BLaER1 (cell line): Measurements from ENCODE around the gene ERAP2.
A peak's percentile ranks its signal among the peaks of the same experiment; 100 is the strongest.
"Not testable (repeated sequence)": the region's sequence is repeated elsewhere in the genome, so short reads cannot be mapped to it uniquely, and the experiment has no call there.

ENCODE experiments used
- H3K27ac ChIP-seq: shearing (Covaris generic); formaldehyde crosslinking; 2 replicates; pipeline ENCODE4 v1.8.1; 2022
- H3K27me3 ChIP-seq: shearing (Covaris generic); formaldehyde crosslinking; 2 replicates; pipeline ENCODE4 v1.8.1; 2022
- H3K36me3 ChIP-seq: shearing (Covaris generic); formaldehyde crosslinking; 2 replicates; pipeline ENCODE4 v1.8.1; 2022
- H3K4me1 ChIP-seq: shearing (Covaris generic); formaldehyde crosslinking; 2 replicates; pipeline ENCODE4 v1.8.1; 2022
- H3K4me2 ChIP-seq: shearing (Covaris generic); formaldehyde crosslinking; 2 replicates; pipeline ENCODE4 v1.8.1; 2022
- H3K4me3 ChIP-seq: shearing (Covaris generic); formaldehyde crosslinking; 2 replicates; pipeline ENCODE4 v1.8.1; 2022
- H3K9ac ChIP-seq: shearing (Covaris generic); formaldehyde crosslinking; 2 replicates; pipeline ENCODE4 v1.8.1; 2022
- H3K9me3 ChIP-seq: shearing (Covaris generic); formaldehyde crosslinking; 2 replicates; pipeline ENCODE4 v1.8.1; 2022
- H4K20me1 ChIP-seq: shearing (Covaris generic); formaldehyde crosslinking; 2 replicates; pipeline ENCODE4 v1.8.1; 2022
- Cebpa-rat ChIP-seq: shearing (Covaris generic); IDR thresholded peaks from 2 replicates; pipeline ENCODE4 v1.8.1; 2022

ERAP2 gene, protein sequence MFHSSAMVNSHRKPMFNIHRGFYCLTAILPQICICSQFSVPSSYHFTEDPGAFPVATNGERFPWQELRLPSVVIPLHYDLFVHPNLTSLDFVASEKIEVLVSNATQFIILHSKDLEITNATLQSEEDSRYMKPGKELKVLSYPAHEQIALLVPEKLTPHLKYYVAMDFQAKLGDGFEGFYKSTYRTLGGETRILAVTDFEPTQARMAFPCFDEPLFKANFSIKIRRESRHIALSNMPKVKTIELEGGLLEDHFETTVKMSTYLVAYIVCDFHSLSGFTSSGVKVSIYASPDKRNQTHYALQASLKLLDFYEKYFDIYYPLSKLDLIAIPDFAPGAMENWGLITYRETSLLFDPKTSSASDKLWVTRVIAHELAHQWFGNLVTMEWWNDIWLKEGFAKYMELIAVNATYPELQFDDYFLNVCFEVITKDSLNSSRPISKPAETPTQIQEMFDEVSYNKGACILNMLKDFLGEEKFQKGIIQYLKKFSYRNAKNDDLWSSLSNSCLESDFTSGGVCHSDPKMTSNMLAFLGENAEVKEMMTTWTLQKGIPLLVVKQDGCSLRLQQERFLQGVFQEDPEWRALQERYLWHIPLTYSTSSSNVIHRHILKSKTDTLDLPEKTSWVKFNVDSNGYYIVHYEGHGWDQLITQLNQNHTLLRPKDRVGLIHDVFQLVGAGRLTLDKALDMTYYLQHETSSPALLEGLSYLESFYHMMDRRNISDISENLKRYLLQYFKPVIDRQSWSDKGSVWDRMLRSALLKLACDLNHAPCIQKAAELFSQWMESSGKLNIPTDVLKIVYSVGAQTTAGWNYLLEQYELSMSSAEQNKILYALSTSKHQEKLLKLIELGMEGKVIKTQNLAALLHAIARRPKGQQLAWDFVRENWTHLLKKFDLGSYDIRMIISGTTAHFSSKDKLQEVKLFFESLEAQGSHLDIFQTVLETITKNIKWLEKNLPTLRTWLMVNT

DNA sequence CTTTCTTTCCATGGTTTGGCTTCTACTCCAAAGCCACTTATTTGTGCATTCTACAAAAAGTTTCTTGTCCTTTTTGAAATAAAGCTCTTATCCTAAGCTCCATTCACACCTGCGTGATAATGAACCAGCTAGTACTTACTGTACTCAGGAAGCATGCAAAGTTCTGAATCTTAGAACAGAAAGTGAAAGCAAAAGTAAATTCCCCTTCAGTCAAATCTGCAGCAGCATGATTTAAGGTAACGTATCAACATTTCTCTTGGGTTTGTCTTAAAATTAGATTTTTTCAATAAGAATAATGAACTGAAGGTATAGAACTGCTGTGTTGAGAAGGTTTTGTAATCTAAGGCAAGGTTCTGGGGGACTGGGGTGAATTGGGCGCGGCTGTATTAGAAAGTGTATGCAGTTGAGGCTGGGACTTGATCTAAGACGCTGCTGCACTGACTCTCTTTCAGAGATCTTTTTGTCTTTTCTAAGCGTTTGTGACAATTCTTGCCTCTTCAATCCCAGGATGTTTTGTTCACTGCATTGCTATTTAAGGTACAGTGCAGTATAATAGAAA, at the start of gene ERAP2:
Gene ERAP2, plus strand, starts transcription at position 209 of the 559 bp plus-strand sequence. CDS start 3,186 bp downstream, outside the sequence.
- no peaks in the 10 kb centered on the region for H3K27me3 ChIP-seq
- H4K20me1 ChIP-seq: no peaks in the 10 kb centered on the region
- peak within 1 kb of the TSS; percentile 80 for H3K4me2 ChIP-seq
- H3K4me3 ChIP-seq: peak within 1 kb of the TSS; percentile 81
- no peaks in the 10 kb centered on the region for H3K9me3 ChIP-seq
- peaks cover 22% of the 10 kb centered on the region for H3K36me3 ChIP-seq
- H3K4me1 ChIP-seq: peaks cover 33% of the 10 kb centered on the region
- no peak for TF ChIP-seq Cebpa-rat
- H3K9ac ChIP-seq: peak within 1 kb of the TSS; percentile 88
- H3K27ac ChIP-seq: peak within 1 kb of the TSS; percentile 87

DNA sequence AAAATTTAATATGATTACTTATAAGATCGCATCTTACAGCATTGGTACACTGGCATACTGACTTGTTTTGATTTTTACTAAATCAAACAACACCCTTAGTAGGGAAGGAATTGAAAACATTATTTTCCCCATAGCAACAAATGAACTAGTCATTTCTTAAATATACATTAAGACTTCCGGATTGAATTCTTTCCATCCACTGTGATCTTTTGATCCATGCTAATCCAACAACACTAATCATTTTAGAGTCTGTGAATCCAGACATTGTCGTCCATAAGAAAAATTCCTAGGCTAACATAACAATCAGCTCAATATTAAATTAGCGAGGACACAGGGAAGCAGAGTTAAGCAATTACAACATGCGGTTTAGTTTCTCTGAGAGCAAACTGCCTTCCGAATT, 47.0 kb upstream of the ERAP2 start:
- no peaks in the 10 kb centered on the region for H3K36me3 ChIP-seq
- no peak overlapping the region for H3K27ac ChIP-seq
- H3K9ac ChIP-seq: no peak overlapping the region
- no peaks in the 10 kb centered on the region for H3K9me3 ChIP-seq
- H3K27me3 ChIP-seq: no peaks in the 10 kb centered on the region
- TF ChIP-seq Cebpa-rat: no peak
- no peaks in the 10 kb centered on the region for H4K20me1 ChIP-seq
- H3K4me3 ChIP-seq: no peak overlapping the region
- no peaks in the 10 kb centered on the region for H3K4me1 ChIP-seq
- H3K4me2 ChIP-seq: no peak overlapping the region

DNA sequence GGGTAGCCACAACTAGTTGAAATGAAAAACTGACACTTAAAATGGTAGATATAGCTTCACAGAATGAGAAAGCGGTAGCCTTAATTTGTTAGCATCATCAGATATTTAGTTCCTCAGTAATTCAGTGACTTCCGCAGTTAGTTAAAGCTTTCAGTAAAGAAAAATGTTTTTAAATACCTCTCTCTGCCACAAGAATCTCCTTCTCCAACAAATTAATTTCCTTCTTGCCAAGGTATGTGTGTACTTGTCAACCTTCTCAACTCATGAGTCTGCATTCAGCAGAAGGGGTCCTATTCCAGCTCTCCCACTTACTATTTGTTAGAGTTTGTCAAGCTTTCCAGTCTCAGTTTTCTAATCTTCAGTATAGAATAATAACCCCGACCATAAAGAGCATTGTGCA, 42.3 kb upstream of the ERAP2 start:
- Histone ChIP-seq H3K27ac (no peak overlapping the region), H3K36me3 (no peaks in the 10 kb centered on the region), H3K4me2 (no peak overlapping the region), H4K20me1 (no peaks in the 10 kb centered on the region), H3K4me1 (no peaks in the 10 kb centered on the region), H3K9ac (no peak overlapping the region), H3K4me3 (no peak overlapping the region), H3K9me3 (no peaks in the 10 kb centered on the region), H3K27me3 (no peaks in the 10 kb centered on the region)
- TF ChIP-seq Cebpa-rat: no peak

DNA sequence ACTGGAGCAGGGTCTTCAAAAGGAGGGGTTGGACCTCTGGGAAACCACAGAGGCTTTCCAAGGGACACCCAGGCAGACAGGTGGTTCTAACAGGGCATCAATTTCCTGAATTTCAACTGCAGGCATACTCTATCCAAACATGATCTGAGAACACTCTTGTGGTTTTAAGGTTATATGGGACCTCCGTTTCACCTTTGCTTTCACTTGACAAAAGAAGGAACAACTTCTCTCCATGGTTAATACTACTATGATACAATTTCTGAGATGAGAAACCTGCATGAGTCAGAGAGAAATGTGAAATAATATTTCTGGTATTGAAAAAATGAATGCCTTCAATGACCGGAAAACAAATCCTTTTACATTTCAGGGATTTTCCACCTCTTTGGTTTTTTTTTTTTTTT, 40.5 kb upstream of the ERAP2 start:
- H3K4me2 ChIP-seq: no peak overlapping the region

DNA sequence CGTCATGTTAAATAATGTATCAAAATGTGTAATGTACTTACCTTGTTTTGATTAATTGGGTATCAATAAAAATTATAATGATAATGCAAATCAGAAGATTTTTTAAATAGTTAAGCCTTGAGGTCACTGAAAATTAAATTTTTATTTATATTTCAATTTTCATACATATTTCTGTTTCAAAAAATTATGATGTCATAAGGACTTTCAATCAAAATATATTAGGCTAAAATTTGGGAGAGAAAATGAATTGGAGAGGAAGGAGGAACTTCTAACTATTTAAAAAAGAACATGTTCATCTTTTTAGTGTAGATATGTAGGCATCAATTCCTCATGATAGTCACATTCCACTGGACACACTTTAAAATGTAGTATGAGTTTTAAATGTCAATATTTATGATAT, 39.5 kb upstream of the ERAP2 start:
- no peak for TF ChIP-seq Cebpa-rat
- Histone ChIP-seq H4K20me1 (no peaks in the 10 kb centered on the region), H3K4me1 (peaks cover 8% of the 10 kb centered on the region)

More for the DNA sequence above, 40.5 kb upstream of the ERAP2 start:
- Histone ChIP-seq H4K20me1 (no peaks in the 10 kb centered on the region), H3K4me3 (no peak overlapping the region), H3K36me3 (no peaks in the 10 kb centered on the region), H3K27me3 (no peaks in the 10 kb centered on the region), H3K9me3 (no peaks in the 10 kb centered on the region), H3K9ac (no peak overlapping the region), H3K4me1 (peaks cover 2% of the 10 kb centered on the region), H3K27ac (no peak overlapping the region)
- TF ChIP-seq Cebpa-rat: no peak

DNA sequence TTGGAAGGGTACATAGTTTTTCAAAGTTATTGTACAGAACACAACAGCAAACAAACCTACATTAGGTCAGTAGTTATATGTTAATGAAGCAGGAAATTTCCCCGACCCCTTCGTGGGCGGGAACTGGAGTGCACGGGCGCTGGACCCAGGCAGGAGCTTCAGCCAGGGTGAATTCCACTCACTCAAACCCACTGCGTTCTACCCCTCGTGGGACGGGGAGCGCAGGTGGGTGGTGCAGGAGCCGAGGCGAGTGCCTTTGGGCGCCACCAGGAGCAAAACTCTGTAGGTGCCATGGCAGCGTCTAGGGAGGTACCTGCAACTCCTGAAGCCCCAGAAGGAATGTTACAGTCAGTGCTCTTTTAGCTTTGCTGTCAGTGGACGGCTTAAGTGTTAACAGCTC, 39.0 kb upstream of the ERAP2 start:
- no peak overlapping the region for H3K4me3 ChIP-seq
- H3K9ac ChIP-seq: no peak overlapping the region
- H3K4me1 ChIP-seq: peaks cover 8% of the 10 kb centered on the region
- H4K20me1 ChIP-seq: no peaks in the 10 kb centered on the region
- H3K36me3 ChIP-seq: no peaks in the 10 kb centered on the region
- no peaks in the 10 kb centered on the region for H3K27me3 ChIP-seq
- no peak for TF ChIP-seq Cebpa-rat
- H3K9me3 ChIP-seq: no peaks in the 10 kb centered on the region
- no peak overlapping the region for H3K27ac ChIP-seq
- H3K4me2 ChIP-seq: no peak overlapping the region

More for the DNA sequence above, 39.5 kb upstream of the ERAP2 start:
- Histone ChIP-seq H3K4me3 (no peak overlapping the region), H3K36me3 (no peaks in the 10 kb centered on the region), H3K27me3 (no peaks in the 10 kb centered on the region), H3K4me2 (no peak overlapping the region), H3K9me3 (no peaks in the 10 kb centered on the region), H3K27ac (no peak overlapping the region), H3K9ac (no peak overlapping the region)

DNA sequence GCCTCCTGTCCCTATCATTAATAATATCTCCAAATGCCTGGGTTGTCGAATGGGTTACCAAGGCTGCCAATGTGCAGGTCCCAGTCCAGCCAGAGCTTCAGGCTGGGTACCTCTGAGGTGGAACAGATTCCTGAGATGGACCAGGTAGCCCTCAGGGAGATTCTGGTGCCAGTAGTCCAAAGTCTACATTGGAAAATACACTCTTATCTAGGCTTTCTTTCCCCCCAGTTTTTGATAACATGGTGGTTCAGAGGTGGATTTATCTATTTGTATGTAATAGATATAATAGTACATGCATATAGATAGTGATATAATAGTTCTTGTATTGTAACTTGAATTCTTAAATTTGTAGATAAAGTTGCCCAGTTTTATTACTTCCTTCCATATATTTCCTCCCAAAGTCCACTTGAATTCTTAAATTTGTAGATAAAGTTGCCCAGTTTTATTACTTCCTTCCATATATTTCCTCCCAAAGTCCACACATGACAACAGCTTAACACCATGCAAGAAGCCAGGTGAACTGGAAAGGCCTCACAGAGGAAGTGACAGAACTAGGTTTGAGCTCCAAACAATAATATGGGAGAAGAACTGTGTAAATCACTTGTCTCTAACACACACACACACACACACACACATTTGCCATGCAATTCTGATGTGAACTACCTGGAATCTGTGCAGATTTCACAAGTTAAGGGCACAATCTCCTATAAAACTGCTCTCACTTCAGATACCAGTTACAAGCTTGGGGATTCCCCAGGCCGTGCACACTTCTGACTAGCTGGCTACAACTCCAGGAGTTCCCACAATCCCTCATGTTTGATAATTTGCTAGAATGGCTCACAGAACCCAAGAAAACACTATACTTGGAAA, 37.9 kb upstream of the ERAP2 start:
- peaks cover 12% of the 10 kb centered on the region for H3K4me1 ChIP-seq
- H3K27me3 ChIP-seq: no peaks in the 10 kb centered on the region
- H3K9ac ChIP-seq: no peak overlapping the region
- no peaks in the 10 kb centered on the region for H4K20me1 ChIP-seq
- no peak overlapping the region for H3K27ac ChIP-seq
- no peaks in the 10 kb centered on the region for H3K36me3 ChIP-seq
- no peaks in the 10 kb centered on the region for H3K9me3 ChIP-seq
- H3K4me2 ChIP-seq: no peak overlapping the region
- no peak overlapping the region for H3K4me3 ChIP-seq
- no peak for TF ChIP-seq Cebpa-rat

DNA sequence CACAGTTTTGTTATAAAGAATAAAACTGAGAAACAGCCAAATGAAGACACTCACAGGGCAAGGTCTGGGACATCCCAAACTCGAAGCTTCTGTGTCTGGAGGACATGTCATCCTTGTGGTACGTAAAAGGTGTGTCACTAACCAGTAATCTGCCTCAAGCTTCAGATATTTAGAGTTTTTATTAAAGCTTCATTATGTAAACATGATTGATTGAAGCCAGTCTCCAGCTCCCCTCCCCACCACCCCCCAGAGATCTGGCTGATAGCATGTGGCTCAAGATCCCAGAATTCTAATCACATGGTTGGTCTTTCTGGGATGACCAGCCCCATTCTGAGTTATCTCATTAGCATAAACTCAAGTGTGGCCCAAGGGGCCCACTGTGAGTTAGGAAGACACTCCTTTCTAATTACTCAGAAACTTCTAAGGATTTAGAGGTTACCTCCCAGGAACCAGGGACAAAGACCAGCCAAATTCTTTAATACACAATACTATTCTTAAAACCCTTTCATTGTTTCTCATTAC, 37.2 kb upstream of the ERAP2 start:
- H3K4me1 ChIP-seq: peaks cover 19% of the 10 kb centered on the region
- H3K9me3 ChIP-seq: no peaks in the 10 kb centered on the region
- no peak overlapping the region for H3K27ac ChIP-seq
- H3K36me3 ChIP-seq: no peaks in the 10 kb centered on the region
- no peak overlapping the region for H3K4me2 ChIP-seq
- no peaks in the 10 kb centered on the region for H4K20me1 ChIP-seq
- H3K27me3 ChIP-seq: no peaks in the 10 kb centered on the region
- no peak overlapping the region for H3K9ac ChIP-seq
- H3K4me3 ChIP-seq: no peak overlapping the region
- no peak for TF ChIP-seq Cebpa-rat

DNA sequence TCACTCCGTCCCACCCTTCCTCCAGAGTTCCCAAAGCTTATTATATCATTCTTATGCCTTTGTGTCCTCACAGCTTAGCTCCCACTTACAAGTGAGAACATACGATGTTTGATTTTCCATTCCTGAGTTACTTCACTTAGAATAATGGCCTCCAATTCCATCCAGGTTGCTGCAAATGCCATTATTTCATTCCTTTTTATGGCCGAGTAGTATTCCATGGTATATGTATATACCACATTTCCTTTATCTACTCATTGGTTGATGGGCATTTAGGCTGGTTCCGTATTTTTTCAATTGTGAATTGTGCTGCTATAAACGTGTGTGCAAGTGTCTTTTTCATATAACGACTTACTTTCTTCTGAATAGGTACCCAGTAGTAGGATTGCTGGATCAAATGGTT, 34.4 kb upstream of the ERAP2 start:
- H3K4me1 ChIP-seq: peaks cover 31% of the 10 kb centered on the region
- not testable (repeated sequence) for H4K20me1 ChIP-seq, H3K27me3 ChIP-seq, H3K4me2 ChIP-seq, H3K36me3 ChIP-seq, H3K9me3 ChIP-seq, H3K4me3 ChIP-seq, H3K9ac ChIP-seq, H3K27ac ChIP-seq
